HG03280 (cell line): ENCODE results near the gene SYP.
"Not testable (repeated sequence)": the region's sequence is repeated elsewhere in the genome, so short reads cannot be mapped to it uniquely, and the experiment has no call there.

Source experiments
- ATAC-seq: cut with Tn5 transposase; IDR thresholded peaks from one replicate; pipeline ENCODE4 v1.9.1; 2021; ENCODE audit warnings: mild to moderate bottlenecking, moderate library complexity; ENCODE audit not compliant: unreplicated experiment

Gene SYP

DNA sequence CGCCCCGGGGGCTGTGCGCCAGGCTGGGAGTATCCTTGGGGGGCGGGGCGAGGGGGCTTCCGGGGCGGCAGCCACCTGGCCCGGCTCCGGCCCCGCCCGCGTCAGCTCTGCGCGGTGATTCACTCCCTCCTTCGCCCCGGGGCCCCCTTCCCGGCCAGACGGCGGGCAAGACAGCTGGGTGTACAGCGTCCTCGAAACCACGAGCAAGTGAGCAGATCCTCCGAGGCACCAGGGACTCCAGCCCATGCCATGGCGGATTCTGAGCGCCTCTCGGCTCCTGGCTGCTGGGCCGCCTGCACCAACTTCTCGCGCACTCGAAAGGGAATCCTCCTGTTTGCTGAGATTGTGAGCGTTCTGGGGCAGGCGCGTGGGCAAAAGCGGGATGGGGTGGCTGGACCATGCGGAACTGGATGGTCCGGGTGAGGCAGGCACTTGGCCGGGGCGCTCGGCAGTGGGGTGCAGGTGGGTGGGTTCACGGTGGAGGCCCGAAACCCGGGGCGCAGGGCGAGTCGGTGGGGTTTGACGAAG, 28.2 kb downstream of the SYP start, which contains the start of gene PLP2:
Gene PLP2, plus strand, starts transcription at position 147 of the 528 bp plus-strand sequence. Its CDS starts 103 bp downstream, at position 250.
- ATAC-seq: peak; percentile 37

DNA sequence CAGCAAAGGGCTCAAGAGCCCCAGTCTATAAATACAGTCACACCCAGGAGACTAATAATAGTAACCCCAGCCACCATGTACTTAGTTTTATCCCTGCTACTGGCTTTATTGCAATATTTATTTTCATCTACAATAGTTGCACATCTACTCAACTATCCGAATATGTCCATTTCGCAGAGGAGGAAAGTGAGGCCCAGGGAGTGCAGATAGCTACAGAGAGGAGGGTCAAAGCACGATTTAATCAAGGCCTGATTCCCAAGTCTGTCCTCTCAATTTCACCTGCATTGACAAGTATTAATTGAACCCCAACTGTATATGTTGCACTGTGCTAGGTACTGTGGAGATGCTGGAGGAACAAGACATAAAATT, 32.3 kb downstream of the SYP start:
- no peak for ATAC-seq

DNA sequence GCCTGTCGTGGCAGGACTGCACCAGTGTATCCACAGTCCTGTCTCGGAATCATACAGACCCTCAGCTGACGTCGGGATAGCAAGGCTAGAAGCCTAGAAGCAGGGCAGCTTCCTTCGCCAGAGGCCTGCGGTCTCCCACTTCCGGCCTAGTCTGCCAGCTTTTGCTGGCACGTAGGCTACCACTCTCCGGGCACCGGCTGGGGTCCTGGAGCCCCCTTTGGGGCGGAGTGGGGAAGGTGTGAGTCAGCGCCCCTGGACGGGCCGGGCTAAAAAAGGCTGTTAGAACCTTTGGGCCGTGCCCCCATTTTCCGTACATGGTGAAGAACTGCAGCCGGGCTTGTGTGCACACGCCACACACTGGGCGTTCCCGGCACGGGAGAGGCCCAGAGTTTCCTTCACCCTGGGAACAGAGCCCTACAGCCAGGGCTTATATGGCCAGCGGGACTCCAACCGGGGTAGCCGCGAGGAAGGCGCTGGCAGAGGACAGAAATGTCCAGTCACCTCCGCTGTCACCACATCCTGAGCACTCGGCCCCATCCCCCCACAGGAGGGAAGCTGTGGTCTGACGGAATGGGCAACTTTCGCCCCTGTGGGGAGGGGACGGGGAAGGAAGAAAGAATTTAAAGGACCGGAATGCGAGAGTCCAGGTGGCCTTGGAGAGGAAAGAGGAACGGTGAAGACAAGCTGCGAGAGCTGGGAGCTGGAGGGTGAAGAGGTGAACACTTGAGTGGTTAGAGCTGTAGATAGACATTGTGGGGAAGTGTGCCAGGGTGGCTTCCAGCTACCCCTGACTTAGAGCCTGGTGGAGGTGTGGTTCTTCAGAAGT, 32.9 kb downstream of the SYP start:
- ATAC-seq: peak; percentile 9

DNA sequence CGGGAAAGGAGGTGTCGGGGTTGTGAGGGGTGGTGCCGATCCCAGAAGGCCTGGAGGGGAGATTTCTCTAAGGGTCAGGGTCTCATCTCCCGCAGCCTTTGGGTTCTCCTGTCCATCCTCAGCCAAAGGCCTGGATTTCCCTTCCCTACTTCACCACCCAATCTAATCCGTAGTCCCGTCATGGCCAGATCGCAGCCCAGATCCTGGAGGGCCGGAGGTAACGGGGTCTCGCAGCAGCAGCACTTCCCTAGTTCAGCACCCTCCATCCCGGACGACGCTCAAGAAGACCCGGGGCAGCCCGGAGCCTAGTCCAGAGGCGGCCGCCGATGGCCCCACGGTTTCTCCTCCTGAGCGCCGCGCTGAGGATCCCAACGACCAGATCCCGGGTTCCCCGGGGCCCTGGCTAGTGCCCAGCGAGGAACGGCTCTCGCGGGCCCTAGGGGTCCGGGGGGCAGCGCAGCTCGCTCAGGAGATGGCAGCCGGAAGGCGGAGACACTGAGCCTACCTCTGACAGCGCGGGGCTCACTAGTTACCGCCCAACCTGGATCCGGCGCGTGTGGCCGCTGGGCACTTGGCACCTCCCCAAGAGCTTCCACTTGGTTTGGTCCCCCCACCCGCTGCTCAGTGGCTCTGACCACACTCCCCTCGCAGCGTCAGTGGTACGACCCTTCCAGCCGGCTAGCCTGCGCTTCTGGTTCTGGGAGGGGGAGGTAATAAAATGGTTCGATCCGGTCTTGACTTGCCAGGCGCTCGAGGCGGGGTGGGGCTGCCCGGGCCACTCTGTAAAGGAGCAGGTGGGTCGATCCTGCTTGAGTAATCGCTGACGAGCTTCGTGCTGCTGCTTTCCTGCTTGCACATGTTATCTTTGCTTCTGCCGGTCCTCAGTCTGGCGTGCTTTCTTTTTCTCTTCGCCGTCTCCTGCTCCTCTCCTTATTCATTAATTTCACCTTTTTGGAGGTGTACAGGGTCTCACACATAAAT, 33.8 kb downstream of the SYP start:
- ATAC-seq: peak; percentile 43

DNA sequence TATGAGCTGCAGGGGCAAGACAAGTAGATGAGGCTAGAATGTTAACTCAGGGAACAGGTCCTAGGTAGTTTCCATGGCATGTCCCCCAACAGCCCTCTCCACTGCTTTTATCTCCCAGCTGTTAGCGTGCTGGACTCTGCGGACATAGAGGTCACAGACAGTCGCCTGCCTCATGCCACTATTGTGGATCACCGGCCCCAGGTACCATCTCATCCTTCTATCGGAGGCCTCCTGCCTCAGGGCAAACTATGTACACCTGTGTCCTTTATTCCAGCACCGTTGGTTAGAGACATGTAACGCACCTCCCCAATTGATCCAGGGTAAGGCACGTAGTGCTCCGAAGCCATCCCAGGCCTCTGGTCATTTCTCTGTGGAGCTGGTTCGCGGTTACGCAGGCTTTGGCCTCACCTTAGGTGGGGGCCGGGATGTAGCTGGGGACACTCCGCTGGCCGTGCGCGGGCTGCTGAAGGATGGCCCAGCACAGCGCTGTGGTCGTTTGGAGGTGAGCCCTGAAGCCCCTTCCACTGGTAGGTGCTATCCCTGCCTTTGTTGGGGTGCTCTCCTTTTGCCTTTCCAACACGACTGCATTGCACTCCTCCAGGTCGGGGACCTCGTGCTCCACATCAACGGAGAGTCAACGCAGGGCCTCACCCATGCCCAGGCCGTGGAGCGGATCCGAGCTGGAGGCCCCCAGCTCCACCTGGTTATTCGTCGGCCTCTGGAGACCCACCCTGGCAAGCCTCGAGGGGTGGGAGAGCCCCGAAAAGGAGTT, 35.2 kb downstream of the SYP start:
- no peak for ATAC-seq

DNA sequence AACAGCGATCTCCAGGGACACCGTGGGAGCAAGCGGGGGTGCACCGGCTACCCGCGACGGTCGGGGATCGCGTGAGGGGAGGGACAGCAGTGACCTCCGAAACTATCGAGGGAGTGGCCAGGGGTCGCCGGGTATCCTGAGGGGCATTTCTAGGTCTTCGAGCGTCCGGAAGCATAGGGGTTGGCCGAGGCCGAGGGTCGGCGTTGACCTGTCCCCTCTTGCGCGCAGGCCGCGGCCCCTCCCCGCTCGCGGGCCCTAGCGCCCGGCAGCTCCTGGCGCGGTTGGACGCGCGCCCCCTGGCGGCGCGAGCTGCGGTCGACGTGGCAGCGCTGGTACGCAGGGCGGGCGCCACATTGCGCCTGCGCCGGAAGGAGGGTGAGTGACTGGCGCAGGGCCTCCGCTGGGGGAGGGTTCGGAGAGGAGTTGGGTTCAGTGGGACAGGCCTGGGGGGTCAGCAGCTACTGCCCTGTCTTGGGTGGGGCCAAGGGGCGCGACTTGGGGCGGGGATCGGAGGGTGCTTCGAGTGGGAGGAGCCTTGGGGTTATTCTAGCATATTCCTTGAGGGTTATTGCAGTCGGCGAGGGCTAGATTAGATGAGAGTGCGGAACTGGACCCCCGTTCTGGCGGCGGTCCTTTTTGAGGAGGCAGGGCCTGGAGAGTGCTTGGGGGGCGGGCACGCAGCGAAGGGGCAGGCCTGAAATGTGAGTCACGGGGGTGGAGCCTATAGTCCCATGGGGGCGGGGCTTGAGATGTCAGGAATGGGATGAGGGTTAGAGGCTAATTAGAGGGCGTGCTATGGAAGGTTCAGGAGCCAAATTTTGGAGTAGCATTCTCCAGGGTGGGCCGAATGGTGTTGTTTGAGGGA, 36.2 kb downstream of the SYP start:
- peak; percentile 68 for ATAC-seq

DNA sequence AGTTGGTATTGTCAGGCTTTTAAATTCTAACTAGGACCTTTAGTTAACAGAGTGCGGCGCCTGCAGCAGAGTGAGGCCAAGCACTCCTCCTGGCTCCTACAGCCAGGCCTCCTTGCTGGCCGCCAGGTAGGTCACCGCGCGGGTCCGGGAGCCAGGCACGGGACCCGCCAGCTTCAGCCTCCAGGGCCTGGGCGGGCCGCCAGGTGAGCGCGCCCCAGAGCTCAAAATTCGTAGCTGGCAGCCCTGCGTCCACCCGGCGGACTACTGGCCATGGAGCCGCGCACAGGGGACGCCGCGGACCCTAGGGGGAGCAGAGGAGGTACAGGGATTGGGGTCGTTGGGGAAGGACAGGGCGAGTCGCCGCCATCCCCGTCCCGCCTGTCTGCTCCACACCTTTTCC, 37.4 kb downstream of the SYP start, which contains the start of gene MAGIX:
Gene MAGIX, plus strand, starts transcription at position 139 of the 400 bp plus-strand sequence. Its CDS starts 132 bp downstream, at position 271.
- no peak for ATAC-seq

DNA sequence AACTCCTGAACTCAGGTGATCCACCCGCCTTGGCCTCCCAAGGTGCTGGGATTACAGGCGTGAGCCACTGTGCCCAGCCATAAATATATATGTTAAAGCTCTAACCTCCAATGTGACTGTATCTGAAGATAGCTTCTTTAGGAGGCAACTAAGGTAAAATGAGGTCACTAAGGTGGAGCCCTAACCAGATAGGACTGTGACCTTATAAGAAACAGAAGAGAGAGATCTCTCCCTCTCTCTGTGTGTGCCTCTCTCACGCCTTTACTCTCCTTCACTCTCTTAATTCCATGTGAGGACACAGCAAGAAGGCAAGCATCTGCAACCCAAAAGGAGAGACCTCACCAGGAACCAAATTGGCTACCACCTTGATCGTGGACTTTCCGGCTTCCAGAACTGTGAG, 38.4 kb downstream of the SYP start:
- ATAC-seq: no peak

DNA sequence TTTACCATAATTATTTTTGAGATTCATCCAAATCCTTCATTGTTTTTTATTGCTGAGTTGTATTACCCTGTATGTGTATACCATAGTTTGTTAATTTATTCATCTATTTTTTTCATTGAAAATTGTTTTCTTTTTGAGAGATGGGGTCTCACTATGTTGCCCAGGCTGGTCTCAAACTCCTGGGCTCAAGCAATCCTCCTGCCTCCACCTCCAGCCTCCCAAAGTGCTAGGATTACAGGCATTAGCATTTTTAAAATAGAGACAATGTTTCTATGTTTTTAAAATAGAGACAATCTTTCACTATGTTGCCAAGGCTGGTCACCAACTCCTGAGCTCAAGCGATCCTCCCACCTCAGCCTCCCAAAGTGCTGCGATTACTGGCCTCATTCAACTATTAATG, 39.1 kb downstream of the SYP start:
- no peak for ATAC-seq

DNA sequence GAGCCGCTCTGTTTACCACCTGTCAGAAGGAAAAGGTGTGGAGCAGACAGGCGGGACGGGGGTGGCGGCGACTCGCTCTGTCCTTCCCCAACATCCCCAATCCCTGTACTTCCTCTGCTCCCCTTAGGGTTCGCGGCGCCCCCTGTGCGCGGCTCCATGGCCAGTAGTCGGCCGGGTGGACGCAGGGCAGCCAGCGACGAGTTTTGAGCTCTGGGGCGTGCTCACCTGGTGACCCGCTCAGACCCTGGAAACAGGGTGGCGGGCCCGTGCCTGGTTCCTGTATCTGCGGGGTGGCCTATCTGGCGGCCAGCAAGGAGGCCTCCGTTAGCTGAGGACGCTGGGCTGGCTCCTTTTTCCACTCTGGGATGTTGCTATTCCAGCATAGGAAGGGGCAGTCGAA, 42.8 kb downstream of the SYP start:
- no peak for ATAC-seq

DNA sequence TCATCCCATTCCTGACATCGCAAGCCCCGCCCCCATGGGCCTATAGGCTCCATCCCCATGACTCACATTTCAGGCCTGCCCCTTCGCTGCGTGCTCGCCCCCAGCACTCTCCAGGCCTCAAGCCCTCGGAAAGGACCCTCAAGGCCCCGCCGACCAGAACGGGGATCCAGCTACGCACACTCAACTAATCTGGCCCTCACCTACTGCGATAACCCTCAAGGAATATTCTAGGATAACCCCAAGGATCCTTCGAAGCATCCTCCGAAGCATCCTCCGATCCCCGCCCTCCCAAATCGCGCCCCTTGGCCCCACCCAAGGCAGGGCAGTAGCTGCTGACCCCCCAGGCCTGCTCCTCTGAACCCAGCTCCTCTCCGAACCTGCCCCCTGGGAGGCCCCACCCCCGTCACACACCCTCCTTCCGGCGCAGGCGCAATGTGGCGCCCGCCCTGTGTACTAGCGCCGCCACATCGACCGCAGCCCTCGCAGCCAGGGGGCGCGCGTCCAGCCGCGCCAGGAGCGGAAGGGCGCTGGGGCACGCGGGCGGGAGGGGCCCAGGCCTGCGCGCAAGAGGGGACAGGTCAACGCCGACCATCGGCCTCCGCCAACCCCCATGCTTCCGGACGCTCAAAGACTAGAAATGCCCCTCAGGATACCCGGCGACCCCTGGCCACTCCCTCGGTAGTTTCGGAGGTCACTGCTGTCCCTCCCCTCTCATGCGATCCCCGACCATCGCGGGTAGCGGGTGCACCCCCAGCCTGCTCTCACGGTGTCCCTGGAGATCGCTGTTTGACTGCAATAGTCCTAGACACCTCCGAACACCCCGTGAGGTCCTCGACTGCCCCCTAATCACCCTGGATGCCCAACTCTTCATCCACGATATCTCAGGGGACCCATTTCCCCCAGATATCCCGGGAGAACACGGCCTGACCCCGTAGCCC, 43.8 kb downstream of the SYP start:
- ATAC-seq: peak; percentile 94

DNA sequence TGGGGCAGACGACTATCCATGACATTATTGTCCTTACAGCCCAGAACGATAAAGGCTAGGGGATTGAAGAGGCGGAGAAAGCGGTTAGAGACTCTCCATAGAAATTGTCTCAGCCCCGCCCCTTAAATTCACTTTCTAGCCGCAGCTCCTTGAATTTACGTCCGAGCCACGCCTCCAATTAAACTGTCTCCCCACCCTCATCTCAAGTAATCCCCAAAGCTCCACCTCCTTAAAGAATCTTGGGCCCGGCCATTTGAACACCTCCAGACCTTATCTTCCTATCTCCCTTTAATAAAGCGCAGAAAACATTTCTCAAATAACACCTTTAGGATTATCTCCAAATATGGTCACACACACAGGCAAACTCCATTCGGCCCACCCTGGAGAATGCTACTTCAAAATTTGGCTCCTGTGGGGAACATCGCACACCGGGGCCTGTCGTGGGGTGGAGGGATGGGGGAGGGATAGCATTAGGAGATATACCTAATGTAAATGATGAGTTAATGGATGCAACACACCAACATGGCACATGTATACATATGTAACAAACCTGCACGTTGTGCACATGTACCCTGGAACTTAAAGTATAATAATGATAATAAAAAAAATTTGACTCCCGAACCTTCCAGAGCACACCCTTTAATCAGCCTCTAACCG, 44.6 kb downstream of the SYP start:
- peak; percentile 8 for ATAC-seq

DNA sequence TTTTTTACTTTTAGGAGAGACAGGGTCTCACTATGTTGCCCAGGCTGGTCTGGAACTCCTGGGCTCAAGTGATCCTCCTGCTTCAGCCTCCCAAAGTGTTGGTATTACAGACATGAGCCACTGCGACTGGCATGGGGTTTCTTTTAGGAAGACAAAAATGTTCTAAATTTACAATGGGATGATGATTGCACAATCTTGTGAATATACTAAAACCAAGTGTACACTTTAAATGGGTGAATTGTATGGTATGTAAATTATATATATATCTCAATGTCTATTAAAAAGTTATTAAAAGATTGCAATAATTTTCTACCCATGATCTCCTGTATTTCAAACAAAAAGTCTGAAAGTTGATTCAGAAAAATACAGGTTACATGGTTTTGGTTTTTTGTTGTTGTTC, 46.5 kb downstream of the SYP start:
- ATAC-seq: no peak

DNA sequence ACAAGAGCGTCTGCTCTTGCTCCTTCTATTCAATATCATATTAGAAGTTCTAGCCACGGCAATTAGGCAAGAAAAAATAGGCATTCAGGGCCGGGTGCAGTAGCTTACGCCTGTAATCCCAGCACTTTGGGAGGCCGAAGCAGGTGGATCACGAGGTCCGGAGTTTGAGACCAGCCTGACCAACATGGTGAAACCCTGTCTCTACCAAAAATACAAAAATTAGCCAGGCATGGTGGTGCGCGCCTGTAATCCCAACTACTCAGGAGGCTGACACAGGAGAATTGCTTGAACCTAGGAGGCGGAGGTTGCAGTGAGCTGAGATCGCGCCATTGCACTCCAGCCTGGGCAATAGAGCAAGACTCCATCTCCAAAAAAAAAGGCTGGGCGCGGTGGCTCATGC, 50.7 kb downstream of the SYP start:
- ATAC-seq: not testable (repeated sequence)

DNA sequence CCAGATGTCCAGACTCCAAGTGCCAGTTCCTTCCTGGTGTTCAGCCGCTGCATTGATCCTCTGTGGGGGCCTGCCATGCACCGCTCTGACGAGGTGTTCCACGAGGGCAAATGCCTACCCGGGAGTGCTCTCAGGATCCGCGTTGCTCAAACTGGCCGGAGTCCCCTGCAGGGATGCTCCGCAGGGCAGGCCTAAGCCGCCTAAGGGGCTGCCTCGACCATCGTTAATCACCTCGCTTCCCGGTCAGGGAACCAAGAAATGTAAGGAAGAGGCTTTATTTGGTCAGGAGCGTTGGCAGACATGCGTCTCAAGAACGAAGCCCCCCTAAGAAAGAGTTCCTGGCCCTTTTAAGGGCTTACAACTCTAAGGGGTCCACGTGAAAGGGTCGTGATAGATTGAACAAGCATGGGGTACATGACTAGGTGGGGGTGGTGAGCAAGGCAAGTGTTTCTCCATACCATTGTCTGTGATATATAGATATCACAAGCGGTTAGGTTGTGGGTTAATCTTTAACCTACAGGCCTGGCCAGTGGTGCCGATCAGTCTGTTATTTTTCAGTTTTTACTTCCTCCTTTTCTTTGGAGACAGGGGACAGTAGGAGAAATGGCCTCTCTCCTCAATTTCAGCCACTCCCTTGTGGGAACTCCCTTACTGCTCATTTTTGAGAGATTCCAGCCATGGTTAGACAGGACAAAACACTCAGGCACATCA, 51.4 kb downstream of the SYP start:
- ATAC-seq: not testable (repeated sequence)

DNA sequence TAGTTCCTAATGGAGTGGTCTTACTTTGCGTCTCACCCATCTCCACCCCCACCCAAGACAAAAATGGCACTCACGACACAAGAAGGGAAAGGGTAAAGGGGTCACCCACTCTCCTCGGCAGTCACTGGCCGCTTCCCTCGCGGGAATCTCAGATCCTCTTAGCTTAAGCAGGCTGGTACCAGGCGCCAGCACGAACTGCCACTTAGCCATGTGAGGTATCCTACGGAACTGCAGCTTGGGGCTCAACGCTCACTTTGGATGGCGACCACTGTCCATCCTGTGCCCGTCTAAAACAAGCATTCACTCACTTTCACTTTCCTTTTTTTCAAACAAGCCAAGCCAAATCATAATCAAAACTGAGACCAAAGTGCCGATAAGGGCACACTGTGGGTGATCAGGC, 52.1 kb downstream of the SYP start:
- no peak for ATAC-seq

DNA sequence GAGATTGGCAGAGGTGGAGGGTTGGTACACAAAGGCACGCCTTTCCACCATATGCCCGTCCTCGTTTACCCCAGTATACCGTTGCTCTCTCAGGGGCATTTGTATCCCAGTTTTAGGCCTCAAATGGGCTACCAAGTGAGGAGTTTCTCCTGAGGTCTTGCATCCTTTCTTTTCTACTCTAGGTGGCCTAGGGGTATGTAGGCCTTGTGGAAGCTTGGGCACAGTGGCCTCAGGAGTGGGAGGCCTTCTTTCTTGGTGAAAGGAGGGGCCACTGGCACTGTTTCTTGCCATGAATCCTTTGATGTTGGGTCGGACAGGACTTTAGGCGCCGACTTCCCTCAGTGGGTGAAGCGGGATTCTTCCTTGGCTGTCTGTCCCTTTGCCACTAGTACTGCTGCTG, 52.7 kb downstream of the SYP start:
- ATAC-seq: no peak
